K562 (cell line): ENCODE measurements around the gene CENPV. TPM values are rescaled to one million over a fixed set of nuclear protein-coding genes. Genes with fewer than 3 reads are reported as not detected.

Experiments used
- E2F6 ChIP-seq, 2 experiments: IDR thresholded peaks; 2 replicates each; pipeline ENCODE4 v1.6.1; 2011; ENCODE audit warnings: borderline replicate concordance in 1 of 2, control low read depth in 1 of 2, low read depth in 1 of 2, low read length in 1 of 2, mild to moderate bottlenecking in 1 of 2, mixed read lengths in 1 of 2, moderate library complexity in 1 of 2; ENCODE audit not compliant: insufficient read depth in 1 of 2, insufficient read length in 1 of 2, poor library complexity in 1 of 2, severe bottlenecking in 1 of 2; ENCODE audit errors: extremely low read depth in 1 of 2
- HDAC1 ChIP-seq, 2 experiments: fragments of 450-650 bp; IDR thresholded peaks; 2 replicates each; pipeline ENCODE4 v1.6.1; 2016 to 2017; ENCODE audit warnings: inconsistent platforms in 1 of 2, mild to moderate bottlenecking in 1 of 2, moderate library complexity in 1 of 2
- HNRNPL ChIP-seq: fragments of 200-400 bp; formaldehyde crosslinking; IDR thresholded peaks from 2 replicates; pipeline ENCODE4 v1.6.1; 2017; ENCODE audit warnings: low read depth, mild to moderate bottlenecking, low read length
- MAX ChIP-seq: sonication (generic); formaldehyde crosslinking; IDR thresholded peaks from 2 replicates; pipeline ENCODE4 v1.9.0; 2022; ENCODE audit warnings: mild to moderate bottlenecking, missing genetic modification reagents
- POLR2G ChIP-seq: fragments of 200-400 bp; formaldehyde crosslinking; IDR thresholded peaks from 2 replicates; pipeline ENCODE4 v1.6.1; 2017; ENCODE audit warnings: low read depth, mild to moderate bottlenecking, antibody characterized with exemption, low read length, moderate library complexity
- THAP12 ChIP-seq: fragments of 250-450 bp; sonication (Bioruptor Pico); IDR thresholded peaks from 2 replicates; pipeline ENCODE4 v1.9.0; 2021; ENCODE audit warnings: mild to moderate bottlenecking, inconsistent platforms
- YY1 ChIP-seq, 3 experiments: IDR thresholded peaks; 2 replicates each; pipeline ENCODE4 v1.6.1; 2011; ENCODE audit warnings: low read length in 2 of 3, mild to moderate bottlenecking in 2 of 3, moderate library complexity in 2 of 3, borderline replicate concordance in 1 of 3, control low read depth in 1 of 3, low read depth in 1 of 3; ENCODE audit not compliant: insufficient read depth in 3 of 3, insufficient replicate concordance in 2 of 3, control insufficient read depth in 1 of 3, insufficient read length in 1 of 3; ENCODE audit errors: extremely low read depth in 1 of 3
- ZFP30 ChIP-seq: fragments of 250-450 bp; sonication (Bioruptor Pico); IDR thresholded peaks from 2 replicates; pipeline ENCODE4 v1.8.0; 2022; ENCODE audit warnings: moderate library complexity, mild to moderate bottlenecking, inconsistent platforms, borderline replicate concordance
- ZFX ChIP-seq: sonication (generic); formaldehyde crosslinking; IDR thresholded peaks from 2 replicates; pipeline ENCODE4 v1.8.0; 2022; ENCODE audit warnings: mild to moderate bottlenecking, missing genetic modification reagents, moderate library complexity
- ZKSCAN1 ChIP-seq: fragments of 150-350 bp; IDR thresholded peaks from 2 replicates; pipeline ENCODE4 v1.6.1; 2016; ENCODE audit warnings: low read depth, low read length
- ZNF311 ChIP-seq: fragments of 250-450 bp; sonication (Bioruptor Pico); IDR thresholded peaks from 2 replicates; pipeline ENCODE4 v1.4.0; 2020; ENCODE audit warnings: mild to moderate bottlenecking, moderate library complexity
- ZNF316 ChIP-seq: fragments of 450-650 bp; IDR thresholded peaks from 2 replicates; pipeline ENCODE4 v1.6.1; 2016
- ZNF354B ChIP-seq: fragments of 250-450 bp; sonication (Bioruptor Pico); IDR thresholded peaks from 2 replicates; pipeline ENCODE4 v1.4.0; 2020
- ZNF384 ChIP-seq: IDR thresholded peaks from 2 replicates; pipeline ENCODE4 v1.6.1; 2012; ENCODE audit warnings: low read depth, low read length, improper control_type of control experiment
- ZNF395 ChIP-seq: fragments of 200-800 bp; sonication (Bioruptor generic); IDR thresholded peaks from 2 replicates; pipeline ENCODE4 v1.6.1; 2017; ENCODE audit warnings: missing genetic modification characterization, missing compliant biosample characterization
- ZZZ3 ChIP-seq: fragments of 450-650 bp; IDR thresholded peaks from 2 replicates; pipeline ENCODE4 v1.6.1; 2016; ENCODE audit warnings: antibody characterized with exemption, mild to moderate bottlenecking, moderate library complexity
- polyA plus RNA-seq, 8 experiments: library from polyadenylated mRNA; depleted of rRNA in 4 of 8; stranded (reverse) in 5 of 8; unstranded in 3 of 8; fragments of >200 nt; fragmentation: Nextera tagmentation in 2 of 8; fragmentation: Illumina TruSeq in 1 of 8; extraction: Ambion mirVana in 2 of 8; extraction: Trizol in 1 of 8; gene quantifications; 2 replicates each; pipeline versions ENCODE4 v1.2.1 to v1.2.3, GENCODE V29; 2011 to 2014; ENCODE audit warnings: inconsistent platforms in 1 of 8, missing spikeins in 1 of 8
- total RNA-seq, 7 experiments: library from RNA; depleted of rRNA in 6 of 7; stranded (reverse); fragments of >200 nt in 6 of 7; fragmentation: Illumina TruSeq in 2 of 7; extraction: Trizol in 2 of 7; gene quantifications; 2 replicates each; pipeline versions ENCODE4 v1.2.1 to v1.2.3, GENCODE V29; 2011 to 2021; ENCODE audit warnings: low replicate concordance in 1 of 7
- TF ChIP-seq, protein P1 (sequence below): sonication (generic); formaldehyde crosslinking; IDR thresholded peaks from 2 replicates; pipeline ENCODE4 v1.8.1; 2023; ENCODE audit warnings: mild to moderate bottlenecking, missing genetic modification reagents
- TF ChIP-seq, protein P2 (sequence below): sonication (generic); formaldehyde crosslinking; IDR thresholded peaks from 2 replicates; pipeline ENCODE4 v1.8.0; 2022; ENCODE audit warnings: mild to moderate bottlenecking, missing genetic modification reagents

The CENPV gene
- total and polyA plus RNA-seq, 9 of the 15 experiments (the other 6 are each of a cell fraction or from before 2014, with no cell fraction given): 17.8 to 131 (median 89.3) TPM

DNA sequence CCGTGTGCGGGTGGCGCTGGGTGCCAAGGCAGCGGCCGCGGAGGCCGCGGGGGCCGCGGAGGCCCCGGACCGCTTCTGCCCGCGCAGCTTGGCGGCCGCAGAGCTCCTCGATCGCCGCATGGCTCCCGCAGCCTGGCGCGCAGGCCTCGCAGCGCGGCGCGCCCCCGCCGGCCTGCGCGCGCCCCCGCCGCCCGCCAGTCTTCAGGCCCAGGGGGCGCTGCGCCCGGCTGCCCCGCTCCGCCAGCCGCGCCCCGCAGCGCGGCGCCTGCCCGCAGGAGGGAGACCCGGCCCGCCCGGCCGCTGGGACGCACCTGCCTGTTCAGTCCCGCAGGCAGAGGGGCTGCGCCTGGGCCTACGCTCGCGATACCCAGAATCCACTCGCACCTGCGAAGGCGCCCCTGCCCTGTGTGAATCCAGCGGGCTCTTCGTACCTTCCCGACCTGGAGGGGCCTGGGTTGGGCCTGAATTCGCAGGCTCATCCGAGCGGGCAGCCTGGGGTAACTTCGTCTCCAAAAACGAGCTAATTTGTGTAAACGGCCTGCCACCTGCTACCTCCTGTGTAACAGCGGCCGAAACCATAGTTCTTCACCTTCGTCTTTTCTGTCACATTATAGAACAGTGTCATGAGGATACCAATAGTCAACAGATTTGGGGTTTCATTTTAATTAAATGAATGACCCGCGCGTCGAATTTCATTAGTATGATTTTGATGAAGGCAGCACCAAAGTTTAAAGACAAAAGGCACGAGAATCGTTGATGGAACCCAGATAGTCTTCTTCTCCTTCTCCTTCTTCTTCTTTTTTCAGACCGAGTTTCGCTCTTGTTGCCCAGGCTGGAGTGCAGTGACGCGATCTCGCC lies at the start of gene CENPV (continued):
- TF ChIP-seq, protein P1, sequence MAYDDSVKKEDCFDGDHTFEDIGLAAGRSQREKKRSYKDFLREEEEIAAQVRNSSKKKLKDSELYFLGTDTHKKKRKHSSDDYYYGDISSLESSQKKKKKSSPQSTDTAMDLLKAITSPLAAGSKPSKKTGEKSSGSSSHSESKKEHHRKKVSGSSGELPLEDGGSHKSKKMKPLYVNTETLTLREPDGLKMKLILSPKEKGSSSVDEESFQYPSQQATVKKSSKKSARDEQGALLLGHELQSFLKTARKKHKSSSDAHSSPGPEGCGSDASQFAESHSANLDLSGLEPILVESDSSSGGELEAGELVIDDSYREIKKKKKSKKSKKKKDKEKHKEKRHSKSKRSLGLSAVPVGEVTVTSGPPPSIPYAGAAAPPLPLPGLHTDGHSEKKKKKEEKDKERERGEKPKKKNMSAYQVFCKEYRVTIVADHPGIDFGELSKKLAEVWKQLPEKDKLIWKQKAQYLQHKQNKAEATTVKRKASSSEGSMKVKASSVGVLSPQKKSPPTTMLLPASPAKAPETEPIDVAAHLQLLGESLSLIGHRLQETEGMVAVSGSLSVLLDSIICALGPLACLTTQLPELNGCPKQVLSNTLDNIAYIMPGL: no peak
- peak; percentile 84 for TF ChIP-seq POLR2G
- no peak for TF ChIP-seq THAP12
- no peak for TF ChIP-seq ZFP30 (CRISPR knock-in tag)
- peak; percentile 64 for TF ChIP-seq ZNF316
- TF ChIP-seq ZKSCAN1: no peak
- TF ChIP-seq ZNF311 (CRISPR knock-in tag): no peak
- peak in 1 of 3 experiments; percentile 58 for TF ChIP-seq YY1 (IDR thresholded peaks at IDR 0.05; ENCODE audit: borderline replicate concordance in 1 of 3, control insufficient read depth in 1 of 3, extremely low read depth in 1 of 3, insufficient read depth in 3 of 3, insufficient read length in 1 of 3, insufficient replicate concordance in 2 of 3, low read depth in 1 of 3, low read length in 2 of 3)
- peak; percentile 55; the same call in 1 of the 2 replicates for TF ChIP-seq HNRNPL
- peak; percentile 71; the same call in 1 of the 2 replicates for TF ChIP-seq ZFX (CRISPR knock-in tag)
- TF ChIP-seq E2F6 (IDR thresholded peaks at IDR 0.05; ENCODE audit: borderline replicate concordance in 1 of 2, extremely low read depth in 1 of 2, insufficient read depth in 1 of 2, insufficient read length in 1 of 2, low read depth in 1 of 2, low read length in 1 of 2, poor library complexity in 1 of 2, severe bottlenecking in 1 of 2): peak in 1 of 2 experiments; percentile 80
- TF ChIP-seq, protein P2, sequence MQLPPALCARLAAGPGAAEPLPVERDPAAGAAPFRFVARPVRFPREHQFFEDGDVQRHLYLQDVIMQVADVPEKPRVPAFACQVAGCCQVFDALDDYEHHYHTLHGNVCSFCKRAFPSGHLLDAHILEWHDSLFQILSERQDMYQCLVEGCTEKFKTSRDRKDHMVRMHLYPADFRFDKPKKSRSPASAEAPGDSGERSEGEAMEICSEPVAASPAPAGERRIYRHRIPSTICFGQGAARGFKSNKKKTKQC (CRISPR knock-in tag): no peak
- no peak for TF ChIP-seq HDAC1 (IDR thresholded peaks at IDR 0.05)
- TF ChIP-seq ZZZ3: no peak
- peak; percentile 56; the same call in 1 of the 2 replicates for TF ChIP-seq ZNF395
- TF ChIP-seq ZNF384: no peak
- TF ChIP-seq MAX (CRISPR knock-in tag): no peak
- TF ChIP-seq ZNF354B (CRISPR knock-in tag): no peak
